Activated naive CD8-positive, alpha-beta T cell treated with anti-CD3 and anti-CD28 coated beads, Interleukin-2, amount 10 ng/mL, durations not matched to agents 7 days and 5 days (primary cell): ENCODE measurements around the gene UBE2R2. TPM values are rescaled to one million over a fixed set of nuclear protein-coding genes. Genes with fewer than 3 reads are reported as not detected.
A peak's percentile ranks its signal among the peaks of the same experiment; 100 is the strongest.
"Not testable (repeated sequence)": the region's sequence is repeated elsewhere in the genome, so short reads cannot be mapped to it uniquely, and the experiment has no call there.

Source experiments
- ATAC-seq: fragments of 150-1000 bp; cut with Tn5 transposase; one replicate; pipeline ENCODE4 v1.10.0; 2021; ENCODE audit warnings: low read depth, moderate library complexity
- POLR2A ChIA-PET: fragments of 350-600 bp; sonication (Branson Sonifier 250); formaldehyde crosslinking; loops from one replicate; lab custom pipeline; 2021; ENCODE audit warnings: antibody characterized with exemption; lab: Charles Lee
- DNase-seq: peaks from one replicate; pipeline ENCODE4 v3.0.0; 2021
- H3K27ac Mint-ChIP-seq: one replicate; pipeline ENCODE4 v1.8.0; 2022; ENCODE audit warnings: mild to moderate bottlenecking, mixed read lengths
- H3K27me3 Mint-ChIP-seq: one replicate; pipeline ENCODE4 v1.8.0; 2022; ENCODE audit warnings: mild to moderate bottlenecking, moderate library complexity, mixed read lengths
- H3K36me3 Mint-ChIP-seq: one replicate; pipeline ENCODE4 v1.8.0; 2021; ENCODE audit warnings: mild to moderate bottlenecking, mixed read lengths
- H3K4me1 Mint-ChIP-seq: one replicate; pipeline ENCODE4 v1.8.0; 2021; ENCODE audit warnings: mixed read lengths
- H3K4me3 Mint-ChIP-seq: one replicate; pipeline ENCODE4 v1.8.0; 2022; ENCODE audit warnings: mild to moderate bottlenecking, moderate library complexity, mixed read lengths
- H3K9me3 Mint-ChIP-seq: one replicate; pipeline ENCODE4 v1.8.0; 2021; ENCODE audit warnings: mixed read lengths
- total RNA-seq, 2 experiments: library from RNA; stranded (reverse); gene quantifications; one replicate each; pipeline ENCODE4 v1.2.3, GENCODE V29; 2021

Gene UBE2R2
- total RNA-seq = 10 to 100 TPM; 33.8 to 35.4 TPM

- POLR2A ChIA-PET = interaction anchor here (0.7 to 2.7 kb wide), 5 partner anchors 13 to 564 kb away, joined by 3 to 5 read pairs (median 3); partner anchors contain the start of genes MYORG and UBAP2
- Mint-ChIP-seq H3K4me1 (peaks cover 39% of the 10 kb centered on the region), H3K27me3 (peaks cover 10% of the 10 kb centered on the region), H3K4me3 (peak within 1 kb of the TSS; percentile 98), H3K36me3 (peaks cover 8% of the 10 kb centered on the region), H3K27ac (peak within 1 kb of the TSS; percentile 97), H3K9me3 (no peaks in the 10 kb centered on the region)
- DNase-seq = peak; percentile 90
- peak; percentile 73 for ATAC-seq
Observed at GRCh38 chr9:33816327-33817252, at the start of gene UBE2R2. UBE2R2 (plus strand) TSS chr9:33817160; CDS start chr9:33817758, 598 bp downstream.

- POLR2A ChIA-PET, H3K36me3 Mint-ChIP-seq, H3K9me3 Mint-ChIP-seq: not testable (repeated sequence)
Observed at GRCh38 chr9:33770156-33770880, 46.6 kb upstream of the UBE2R2 start.

GRCh38 chr9:33773135-33773534 is 43.8 kb upstream of the UBE2R2 start:
- POLR2A ChIA-PET, DNase-seq, ATAC-seq, H3K36me3 Mint-ChIP-seq, H3K9me3 Mint-ChIP-seq, H3K4me3 Mint-ChIP-seq, H3K27ac Mint-ChIP-seq, H3K4me1 Mint-ChIP-seq: not testable (repeated sequence)
- H3K27me3 Mint-ChIP-seq = peaks cover 24% of the 10 kb centered on the region

More at GRCh38 chr9:33770156-33770880, 46.6 kb upstream of the UBE2R2 start:
- not testable (repeated sequence) for ATAC-seq, H3K4me1 Mint-ChIP-seq, H3K27ac Mint-ChIP-seq, H3K4me3 Mint-ChIP-seq, DNase-seq
- peaks cover 17% of the 10 kb centered on the region for H3K27me3 Mint-ChIP-seq

GRCh38 chr9:33774074-33774659 is 42.8 kb upstream of the UBE2R2 start:
- not testable (repeated sequence) for H3K27ac Mint-ChIP-seq, H3K4me3 Mint-ChIP-seq, H3K36me3 Mint-ChIP-seq, H3K4me1 Mint-ChIP-seq, H3K9me3 Mint-ChIP-seq, ATAC-seq, DNase-seq
- H3K27me3 Mint-ChIP-seq = peaks cover 27% of the 10 kb centered on the region
- POLR2A ChIA-PET = interaction anchor here (0.6 kb wide), 1 partner anchor 25 kb away, joined by 3 read pairs; no protein-coding TSS in a partner anchor

GRCh38 chr9:33776578-33776977 is 40.4 kb upstream of the UBE2R2 start:
- DNase-seq (no peak), ATAC-seq (no peak)
- POLR2A ChIA-PET = interaction anchor here (0.6 kb wide), 1 partner anchor 39 kb away, joined by 3 read pairs; no protein-coding TSS in a partner anchor
- peaks cover 23% of the 10 kb centered on the region for H3K27me3 Mint-ChIP-seq
- H3K4me3 Mint-ChIP-seq = no peak overlapping the region
- H3K27ac Mint-ChIP-seq = no peak overlapping the region
- H3K9me3 Mint-ChIP-seq = no peaks in the 10 kb centered on the region
- peaks cover 3% of the 10 kb centered on the region for H3K4me1 Mint-ChIP-seq
- H3K36me3 Mint-ChIP-seq = no peaks in the 10 kb centered on the region

GRCh38 chr9:33778700-33779351 is 38.1 kb upstream of the UBE2R2 start:
- H3K4me1 Mint-ChIP-seq = peaks cover 5% of the 10 kb centered on the region
- no peak overlapping the region for H3K4me3 Mint-ChIP-seq
- POLR2A ChIA-PET = no interaction called here
- H3K27ac Mint-ChIP-seq = no peak overlapping the region
- ATAC-seq = peak; percentile 74
- peaks cover 27% of the 10 kb centered on the region for H3K27me3 Mint-ChIP-seq
- peak; percentile 45 for DNase-seq
- no peaks in the 10 kb centered on the region for H3K36me3 Mint-ChIP-seq
- H3K9me3 Mint-ChIP-seq = no peaks in the 10 kb centered on the region

- Mint-ChIP-seq H3K4me3 (no peak overlapping the region), H3K9me3 (no peaks in the 10 kb centered on the region), H3K27me3 (peaks cover 18% of the 10 kb centered on the region), H3K36me3 (no peaks in the 10 kb centered on the region), H3K4me1 (peaks cover 5% of the 10 kb centered on the region), H3K27ac (no peak overlapping the region)
- POLR2A ChIA-PET = no interaction called here
- DNase-seq = no peak
- no peak for ATAC-seq
Observed at GRCh38 chr9:33780276-33780675, 36.7 kb upstream of the UBE2R2 start.

GRCh38 chr9:33781736-33782135 is 35.2 kb upstream of the UBE2R2 start:
- DNase-seq (no peak), ATAC-seq (no peak)
- Mint-ChIP-seq H3K36me3 (no peaks in the 10 kb centered on the region), H3K27ac (no peak overlapping the region), H3K27me3 (peaks cover 13% of the 10 kb centered on the region), H3K4me1 (peaks cover 7% of the 10 kb centered on the region), H3K4me3 (no peak overlapping the region), H3K9me3 (no peaks in the 10 kb centered on the region)
- POLR2A ChIA-PET = no interaction called here

GRCh38 chr9:33782395-33783152 is 34.4 kb upstream of the UBE2R2 start:
- Mint-ChIP-seq H3K4me1 (peaks cover 7% of the 10 kb centered on the region), H3K9me3 (no peaks in the 10 kb centered on the region), H3K27ac (no peak overlapping the region), H3K36me3 (no peaks in the 10 kb centered on the region), H3K27me3 (peaks cover 18% of the 10 kb centered on the region), H3K4me3 (no peak overlapping the region)
- DNase-seq = no peak
- ATAC-seq = no peak
- POLR2A ChIA-PET = no interaction called here

GRCh38 chr9:33785914-33786313 is 31.0 kb upstream of the UBE2R2 start:
- Mint-ChIP-seq H3K36me3 (no peaks in the 10 kb centered on the region), H3K4me1 (peaks cover 5% of the 10 kb centered on the region), H3K9me3 (no peaks in the 10 kb centered on the region), H3K27ac (no peak overlapping the region), H3K27me3 (peaks cover 24% of the 10 kb centered on the region), H3K4me3 (no peak overlapping the region)
- DNase-seq (no peak), ATAC-seq (peak; percentile 33)
- POLR2A ChIA-PET = no interaction called here

- Mint-ChIP-seq H3K4me1 (peaks cover 5% of the 10 kb centered on the region), H3K4me3 (no peak overlapping the region), H3K36me3 (no peaks in the 10 kb centered on the region), H3K27me3 (peaks cover 31% of the 10 kb centered on the region), H3K9me3 (no peaks in the 10 kb centered on the region), H3K27ac (no peak overlapping the region)
- DNase-seq (no peak), ATAC-seq (no peak)
- POLR2A ChIA-PET = no interaction called here
Observed at GRCh38 chr9:33786681-33787080, 30.3 kb upstream of the UBE2R2 start.

- no peaks in the 10 kb centered on the region for H3K9me3 Mint-ChIP-seq
- no peak overlapping the region for H3K4me3 Mint-ChIP-seq
- POLR2A ChIA-PET = no interaction called here
- H3K27me3 Mint-ChIP-seq = peaks cover 37% of the 10 kb centered on the region
- peaks cover 2% of the 10 kb centered on the region for H3K4me1 Mint-ChIP-seq
- no peak overlapping the region for H3K27ac Mint-ChIP-seq
- DNase-seq (no peak), ATAC-seq (no peak)
- H3K36me3 Mint-ChIP-seq = no peaks in the 10 kb centered on the region
Observed at GRCh38 chr9:33787839-33788238, 29.1 kb upstream of the UBE2R2 start.
